ENCODE data around the gene PIK3C2A.

The PIK3C2A gene

GRCh38 chr11:17206463-17206862 lies 1.3 kb downstream of the PIK3C2A start:
- peaks cover 13% of the 10 kb centered on the region for H3K36me3 ChIP-seq (ENCODE audit: control insufficient read depth, low read length)
- peaks cover 5% of the 10 kb centered on the region for H3F3A ChIP-seq (ENCODE audit: control insufficient read depth, insufficient read depth)
- no peaks in the 10 kb centered on the region for H3K9me2 ChIP-seq (replicated peaks; ENCODE audit: control insufficient read depth, low read length)
- no peak for TF ChIP-seq CTCF (IDR thresholded peaks at IDR 0.05; ENCODE audit: low read depth, low read length, poor library complexity, severe bottlenecking)
- no peak for TF ChIP-seq EZH2phosphoT487 (IDR thresholded peaks at IDR 0.05; ENCODE audit: borderline replicate concordance, low read length)
- H3K79me2 ChIP-seq (ENCODE audit: control insufficient read depth, low read length): peaks cover 73% of the 10 kb centered on the region
- H3K4me1 ChIP-seq (ENCODE audit: control insufficient read depth, low read length): peaks cover 41% of the 10 kb centered on the region
- peak overlapping the region; percentile 91 for H3K4me3 ChIP-seq (ENCODE audit: low read length)
- H3K27me3 ChIP-seq (ENCODE audit: control insufficient read depth, low read length): no peaks in the 10 kb centered on the region
- no peak overlapping the region for H3K27ac ChIP-seq (ENCODE audit: low read depth, low read length)
- peak overlapping the region; percentile 98 for H3K4me2 ChIP-seq (ENCODE audit: low read length)
- no peaks in the 10 kb centered on the region for H3K9me3 ChIP-seq (ENCODE audit: control insufficient read depth, insufficient read depth, low read length)
- no peaks in the 10 kb centered on the region for H4K20me1 ChIP-seq (ENCODE audit: control insufficient read depth, insufficient read depth, low read depth, low read length)

DNA sequence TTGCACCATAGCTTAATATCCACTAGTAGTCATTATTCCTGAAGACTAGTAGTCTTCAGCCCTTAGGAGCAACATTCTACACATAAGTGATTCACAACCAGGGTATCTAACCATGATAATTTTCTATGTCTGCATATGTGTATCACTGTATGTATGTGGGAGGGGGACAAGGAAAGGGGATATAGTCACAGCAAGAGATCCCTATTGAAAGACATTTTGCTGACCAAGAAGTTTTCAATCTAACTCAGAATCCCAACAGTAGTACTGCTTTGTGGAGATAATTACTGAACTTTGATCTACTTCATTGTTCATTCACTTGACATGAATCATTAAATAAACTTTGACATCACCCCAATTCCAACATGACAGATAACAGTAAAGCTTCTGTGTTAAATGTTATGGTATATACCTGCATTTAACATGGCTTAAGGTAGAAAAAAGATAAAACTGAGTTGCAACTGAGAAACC lies 10.3 kb downstream of the PIK3C2A start:
- H4K20me1 ChIP-seq (ENCODE audit: control insufficient read depth, insufficient read depth, low read depth, low read length): peaks cover 10% of the 10 kb centered on the region; the same call in 1 of the 2 replicates
- peaks cover 20% of the 10 kb centered on the region for H3K36me3 ChIP-seq (ENCODE audit: control insufficient read depth, low read length)
- no peak overlapping the region for H3K4me3 ChIP-seq (ENCODE audit: low read length)
- H3K27ac ChIP-seq (ENCODE audit: low read depth, low read length): no peak overlapping the region
- no peaks in the 10 kb centered on the region for H3K9me3 ChIP-seq (ENCODE audit: control insufficient read depth, insufficient read depth, low read length)
- H3K79me2 ChIP-seq (ENCODE audit: control insufficient read depth, low read length): peaks cover 84% of the 10 kb centered on the region
- H3K27me3 ChIP-seq (ENCODE audit: control insufficient read depth, low read length): no peaks in the 10 kb centered on the region
- no peak for TF ChIP-seq CTCF (IDR thresholded peaks at IDR 0.05; ENCODE audit: low read depth, low read length, poor library complexity, severe bottlenecking)
- TF ChIP-seq EZH2phosphoT487 (IDR thresholded peaks at IDR 0.05; ENCODE audit: borderline replicate concordance, low read length): no peak
- H3K4me1 ChIP-seq (ENCODE audit: control insufficient read depth, low read length): peaks cover 15% of the 10 kb centered on the region
- no peak overlapping the region for H3K4me2 ChIP-seq (ENCODE audit: low read length)
- no peaks in the 10 kb centered on the region; the same call in 1 of the 2 replicates for H3F3A ChIP-seq (ENCODE audit: control insufficient read depth, insufficient read depth)
- H3K9me2 ChIP-seq (replicated peaks; ENCODE audit: control insufficient read depth, low read length): no peaks in the 10 kb centered on the region

GRCh38 chr11:17188675-17189074 lies 19.1 kb downstream of the PIK3C2A start:
- Histone ChIP-seq H3K4me1 (ENCODE audit: control insufficient read depth, low read length) (no peaks in the 10 kb centered on the region), H3K9me3 (ENCODE audit: control insufficient read depth, insufficient read depth, low read length) (no peaks in the 10 kb centered on the region), H3K4me2 (ENCODE audit: low read length) (no peak overlapping the region), H3F3A (ENCODE audit: control insufficient read depth, insufficient read depth) (no peaks in the 10 kb centered on the region), H3K4me3 (ENCODE audit: low read length) (no peak overlapping the region), H3K9me2 (replicated peaks; ENCODE audit: control insufficient read depth, low read length) (no peaks in the 10 kb centered on the region), H4K20me1 (ENCODE audit: control insufficient read depth, insufficient read depth, low read depth, low read length) (no peaks in the 10 kb centered on the region), H3K36me3 (ENCODE audit: control insufficient read depth, low read length) (peaks cover 10% of the 10 kb centered on the region), H3K27ac (ENCODE audit: low read depth, low read length) (no peak overlapping the region), H3K79me2 (ENCODE audit: control insufficient read depth, low read length) (peaks cover 48% of the 10 kb centered on the region), H3K27me3 (ENCODE audit: control insufficient read depth, low read length) (no peaks in the 10 kb centered on the region)
- no peak for TF ChIP-seq EZH2phosphoT487 (IDR thresholded peaks at IDR 0.05; ENCODE audit: borderline replicate concordance, low read length)

DNA sequence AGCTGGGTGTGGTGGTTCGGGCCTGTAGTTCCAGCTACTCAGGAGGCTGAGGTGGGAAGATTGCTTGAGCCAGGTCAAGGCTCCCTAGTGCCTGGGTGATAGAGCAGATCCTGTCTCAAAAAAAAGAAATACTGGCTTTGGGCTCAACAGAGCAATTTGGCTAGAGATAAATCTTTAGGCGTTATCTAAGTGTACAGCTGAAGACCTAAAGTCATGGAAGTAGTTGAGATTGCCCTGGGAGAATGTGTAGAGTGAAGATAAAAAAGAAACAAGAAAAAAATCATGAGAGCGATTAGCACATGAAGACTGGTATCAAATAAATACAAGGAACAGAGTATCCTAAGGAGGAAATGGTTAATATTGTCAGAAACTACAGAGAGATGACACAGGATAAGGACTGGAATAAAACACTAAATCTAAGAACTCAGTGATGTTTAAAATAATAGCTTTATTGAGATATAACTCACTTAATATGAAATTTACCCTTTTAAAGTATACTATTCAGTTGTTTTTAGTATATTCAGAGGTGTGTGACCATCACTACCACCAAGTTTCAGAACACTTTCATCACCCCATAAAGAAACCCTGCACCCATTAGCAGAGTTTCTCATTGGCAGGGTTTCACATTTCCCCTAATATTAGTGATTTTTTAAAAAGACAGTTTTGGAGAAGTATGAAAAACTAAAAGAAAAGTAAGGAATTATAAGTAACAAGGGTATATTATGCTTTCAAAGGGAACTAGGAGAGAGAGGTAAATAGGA lies 20.7 kb downstream of the PIK3C2A start:
- Histone ChIP-seq H3F3A (ENCODE audit: control insufficient read depth, insufficient read depth) (no peaks in the 10 kb centered on the region), H3K9me2 (replicated peaks; ENCODE audit: control insufficient read depth, low read length) (no peaks in the 10 kb centered on the region), H3K4me3 (ENCODE audit: low read length) (no peak overlapping the region), H3K4me1 (ENCODE audit: control insufficient read depth, low read length) (no peaks in the 10 kb centered on the region), H3K79me2 (ENCODE audit: control insufficient read depth, low read length) (peaks cover 44% of the 10 kb centered on the region), H3K36me3 (ENCODE audit: control insufficient read depth, low read length) (peaks cover 6% of the 10 kb centered on the region), H3K9me3 (ENCODE audit: control insufficient read depth, insufficient read depth, low read length) (no peaks in the 10 kb centered on the region), H3K27ac (ENCODE audit: low read depth, low read length) (no peak overlapping the region), H4K20me1 (ENCODE audit: control insufficient read depth, insufficient read depth, low read depth, low read length) (no peaks in the 10 kb centered on the region), H3K4me2 (ENCODE audit: low read length) (no peak overlapping the region), H3K27me3 (ENCODE audit: control insufficient read depth, low read length) (no peaks in the 10 kb centered on the region)
- TF ChIP-seq CTCF (IDR thresholded peaks at IDR 0.05; ENCODE audit: low read depth, low read length, poor library complexity, severe bottlenecking): no peak
- TF ChIP-seq EZH2phosphoT487 (IDR thresholded peaks at IDR 0.05; ENCODE audit: borderline replicate concordance, low read length): no peak

Data from DOHH2 (cell line).